ENCODE measurements around the gene PCP4L1. TPM values are rescaled to one million over a fixed set of nuclear protein-coding genes. Genes with fewer than 3 reads are reported as not detected.

PCP4L1 gene
- total and polyA plus RNA-seq, 9 donors: 0.69 to 20.2 (median 2.6) TPM

DNA sequence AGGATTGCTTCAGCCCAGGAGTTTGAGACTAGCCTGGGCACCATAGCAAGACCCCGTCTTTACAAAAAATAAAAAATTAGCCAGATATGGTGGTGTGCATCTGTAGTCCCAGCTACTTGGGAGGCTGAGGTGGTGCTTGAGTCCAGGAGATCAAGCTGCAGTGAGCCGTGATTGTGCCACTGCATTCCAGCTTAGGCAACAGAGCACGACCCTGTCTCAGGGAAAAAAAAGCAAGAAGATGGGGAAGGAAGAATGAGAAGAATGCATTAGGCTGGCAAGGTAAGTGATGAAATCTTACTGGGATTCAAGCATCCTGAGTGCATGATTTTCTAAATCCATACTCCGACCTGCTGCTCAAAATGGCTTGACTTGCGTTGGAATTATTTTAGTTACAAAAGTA, 6.8 kb downstream of the PCP4L1 start:
- H3K36me3 ChIP-seq: no peaks in the 10 kb centered on the region
- no peak overlapping the region for H3K4me3 ChIP-seq
- H3K9me3 ChIP-seq: no peaks in the 10 kb centered on the region
- H3K4me1 ChIP-seq (ENCODE audit: insufficient read depth): peaks cover 24% of the 10 kb centered on the region
- WGBS, 3 donors: 56 to 73% (median 65%) methylated on average over 5 of the region's 5 CpGs
- no peaks in the 10 kb centered on the region for H3K27me3 ChIP-seq
- DNase-seq: no peak
- TF ChIP-seq POLR2A (IDR thresholded peaks at IDR 0.05) (no peak), EP300 (IDR thresholded peaks at IDR 0.05) (no peak)
- TF ChIP-seq, protein P1, sequence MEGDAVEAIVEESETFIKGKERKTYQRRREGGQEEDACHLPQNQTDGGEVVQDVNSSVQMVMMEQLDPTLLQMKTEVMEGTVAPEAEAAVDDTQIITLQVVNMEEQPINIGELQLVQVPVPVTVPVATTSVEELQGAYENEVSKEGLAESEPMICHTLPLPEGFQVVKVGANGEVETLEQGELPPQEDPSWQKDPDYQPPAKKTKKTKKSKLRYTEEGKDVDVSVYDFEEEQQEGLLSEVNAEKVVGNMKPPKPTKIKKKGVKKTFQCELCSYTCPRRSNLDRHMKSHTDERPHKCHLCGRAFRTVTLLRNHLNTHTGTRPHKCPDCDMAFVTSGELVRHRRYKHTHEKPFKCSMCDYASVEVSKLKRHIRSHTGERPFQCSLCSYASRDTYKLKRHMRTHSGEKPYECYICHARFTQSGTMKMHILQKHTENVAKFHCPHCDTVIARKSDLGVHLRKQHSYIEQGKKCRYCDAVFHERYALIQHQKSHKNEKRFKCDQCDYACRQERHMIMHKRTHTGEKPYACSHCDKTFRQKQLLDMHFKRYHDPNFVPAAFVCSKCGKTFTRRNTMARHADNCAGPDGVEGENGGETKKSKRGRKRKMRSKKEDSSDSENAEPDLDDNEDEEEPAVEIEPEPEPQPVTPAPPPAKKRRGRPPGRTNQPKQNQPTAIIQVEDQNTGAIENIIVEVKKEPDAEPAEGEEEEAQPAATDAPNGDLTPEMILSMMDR (IDR thresholded peaks at IDR 0.05): no peak
- no peak overlapping the region for H3K27ac ChIP-seq
- intact Hi-C loops (cut with DNase I): no loop called here

GRCh38 chr1:161266202-161266601, 7.7 kb downstream of the PCP4L1 start:
- intact Hi-C loops (cut with DNase I): no loop called here
- 4 to 6% (median 6%) methylated on average over 3 of the region's 3 CpGs for WGBS, 3 donors
- DNase-seq: peak in 3 of 5 donors; percentile 23 to 46 (median 31)
- Histone ChIP-seq H3K4me1 (ENCODE audit: insufficient read depth) (peaks cover 24% of the 10 kb centered on the region), H3K36me3 (no peaks in the 10 kb centered on the region), H3K27ac (peak overlapping the region in 1 of 2 donors; percentile 70), H3K27me3 (no peaks in the 10 kb centered on the region), H3K4me3 (no peak overlapping the region), H3K9me3 (no peaks in the 10 kb centered on the region)
- TF ChIP-seq, protein P1 (IDR thresholded peaks at IDR 0.05): no peak
- TF ChIP-seq POLR2A (IDR thresholded peaks at IDR 0.05) (no peak), EP300 (IDR thresholded peaks at IDR 0.05) (no peak)

GRCh38 chr1:161266836-161267235, 8.3 kb downstream of the PCP4L1 start:
- H3K36me3 ChIP-seq: no peaks in the 10 kb centered on the region
- TF ChIP-seq, protein P1 (IDR thresholded peaks at IDR 0.05): no peak
- no peak for TF ChIP-seq POLR2A (IDR thresholded peaks at IDR 0.05)
- TF ChIP-seq EP300 (IDR thresholded peaks at IDR 0.05): no peak
- H3K27ac ChIP-seq: peak overlapping the region in 1 of 2 donors; percentile 70
- intact Hi-C loops (cut with DNase I): no loop called here
- 10 to 24% (median 12%) methylated on average over 2 of the region's 2 CpGs for WGBS, 3 donors
- peak in 1 of 5 donors; percentile 17 for DNase-seq
- peaks cover 24% of the 10 kb centered on the region for H3K4me1 ChIP-seq (ENCODE audit: insufficient read depth)
- no peak overlapping the region for H3K4me3 ChIP-seq
- H3K9me3 ChIP-seq: no peaks in the 10 kb centered on the region
- H3K27me3 ChIP-seq: no peaks in the 10 kb centered on the region

GRCh38 chr1:161267321-161267720, 8.8 kb downstream of the PCP4L1 start:
- Histone ChIP-seq H3K27ac (peak overlapping the region; percentile 8 to 70), H3K27me3 (no peaks in the 10 kb centered on the region), H3K4me1 (ENCODE audit: insufficient read depth) (peaks cover 24% of the 10 kb centered on the region), H3K4me3 (no peak overlapping the region), H3K9me3 (no peaks in the 10 kb centered on the region), H3K36me3 (no peaks in the 10 kb centered on the region)
- intact Hi-C loops (cut with DNase I): no loop called here
- no peak for TF ChIP-seq POLR2A (IDR thresholded peaks at IDR 0.05)
- no peak for TF ChIP-seq EP300 (IDR thresholded peaks at IDR 0.05)
- TF ChIP-seq, protein P1 (IDR thresholded peaks at IDR 0.05): no peak
- 42 to 53% (median 42%) methylated on average over 3 of the region's 3 CpGs for WGBS, 3 donors
- peak in 2 of 5 donors; percentile 9 to 35 for DNase-seq

Data from ovary (tissue), 9 donors.